DLD1 (cell line): ENCODE results near the gene PRPF6.

Experiments
- in situ Hi-C: cut with HindIII; loops from 2 replicates; pipeline ENCODE4 v1.10.0; 2017; ENCODE audit warnings: low sequenced_read_pairs

Gene PRPF6

DNA sequence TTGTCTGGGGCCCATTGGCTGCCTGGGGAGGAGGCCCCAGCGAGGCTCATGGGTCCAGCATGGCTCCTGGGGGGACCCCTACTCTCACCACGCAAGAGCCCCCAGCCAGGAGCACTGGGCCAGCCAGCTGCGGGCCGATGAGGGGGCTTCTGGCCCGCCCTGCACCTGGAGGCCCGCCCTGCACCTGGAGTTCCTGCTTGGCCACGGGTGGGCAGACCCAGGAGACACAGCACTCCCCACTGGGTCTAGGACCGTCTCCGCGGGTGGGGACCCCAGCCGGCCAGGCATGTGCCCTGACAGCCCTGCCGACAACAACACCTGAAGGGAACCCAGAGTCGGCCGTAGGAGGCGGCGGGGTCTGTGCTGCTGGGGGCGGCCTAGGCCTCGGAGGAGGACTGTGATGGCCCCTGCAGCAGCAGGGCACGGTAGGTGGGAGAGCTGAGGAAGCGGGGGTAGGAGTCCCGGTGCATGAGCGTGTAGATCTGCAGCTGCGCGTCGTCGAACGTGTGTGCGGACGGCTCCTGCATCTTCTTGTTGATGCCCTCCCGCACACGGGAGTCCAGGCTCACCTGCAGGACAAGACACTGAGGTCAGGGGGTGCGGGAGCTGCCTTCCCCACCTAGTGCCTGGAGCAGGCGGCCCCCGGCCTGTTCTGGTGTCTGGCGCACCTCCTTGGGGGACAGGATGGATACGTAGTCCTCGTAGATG, 92.7 kb downstream of the PRPF6 start:
- in situ Hi-C loops = no loop called here

DNA sequence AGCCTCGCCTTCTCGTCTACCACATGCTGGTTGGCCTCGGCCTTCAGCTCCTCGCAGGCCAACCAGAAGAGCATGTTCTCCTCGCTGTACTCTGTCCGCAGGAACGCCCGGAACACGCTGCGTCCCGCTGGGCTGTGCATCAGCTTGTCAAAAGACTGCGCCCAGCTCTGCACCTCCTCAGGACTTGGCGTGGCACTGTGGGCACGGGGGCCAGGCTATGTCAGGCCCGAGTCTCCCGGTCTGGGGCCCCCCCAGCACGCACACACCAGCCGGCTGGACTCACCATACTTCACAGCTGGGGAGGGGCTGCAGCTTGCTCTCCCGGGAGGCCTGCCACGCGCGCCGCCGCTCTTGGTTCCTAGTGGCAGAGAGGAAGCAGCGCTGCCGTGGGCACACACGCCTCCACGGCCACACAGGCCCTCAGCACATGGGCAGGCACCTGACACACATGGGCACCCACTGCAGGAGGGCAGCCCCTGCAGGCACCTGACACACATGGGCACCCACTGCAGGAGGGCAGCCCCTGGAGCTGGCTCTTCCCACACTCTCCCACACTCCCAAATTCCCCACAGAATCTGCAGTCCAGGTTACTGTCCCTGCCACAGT, 93.4 kb downstream of the PRPF6 start:
- in situ Hi-C loops = no loop called here

DNA sequence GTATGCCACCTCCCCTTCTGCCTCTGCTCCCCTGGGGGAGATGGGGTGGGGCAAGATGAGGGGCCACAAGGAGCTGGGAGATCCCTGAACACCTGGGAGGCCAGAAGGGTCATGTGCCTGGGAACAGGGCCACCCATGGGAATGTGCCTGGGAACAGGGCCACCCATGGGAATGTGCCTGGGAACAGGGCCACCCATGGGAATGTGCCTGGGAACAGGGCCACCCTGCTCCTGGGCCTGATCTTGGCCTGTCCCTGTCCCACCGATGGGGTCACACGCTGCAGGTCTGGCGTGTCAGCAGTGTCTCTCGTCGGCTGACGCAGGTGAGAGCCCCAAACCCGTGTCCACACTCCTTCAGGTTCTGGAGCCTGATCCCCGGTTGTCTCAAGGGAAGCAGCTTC, 94.0 kb downstream of the PRPF6 start:
- in situ Hi-C loops = no loop called here

DNA sequence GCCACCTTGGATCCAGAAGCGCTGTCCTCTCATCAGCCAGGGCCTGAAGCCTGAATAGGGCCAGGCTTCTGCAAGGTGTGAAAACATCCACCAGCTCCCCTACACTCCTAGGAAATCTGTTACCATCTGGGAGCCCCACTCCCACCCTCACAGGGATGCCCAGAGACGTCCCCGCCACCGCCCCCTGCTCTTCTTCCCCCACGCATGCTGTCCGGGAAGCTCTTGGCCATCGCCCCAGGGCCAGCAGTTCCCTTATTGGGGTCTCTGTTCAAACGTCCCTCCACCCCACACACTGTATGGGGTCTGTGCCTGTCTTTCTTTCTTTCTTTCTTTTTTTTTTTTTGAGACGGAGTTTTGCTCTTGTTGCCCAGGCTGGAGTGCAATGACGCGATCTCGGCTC, 94.6 kb downstream of the PRPF6 start:
- in situ Hi-C loops = no loop called here

DNA sequence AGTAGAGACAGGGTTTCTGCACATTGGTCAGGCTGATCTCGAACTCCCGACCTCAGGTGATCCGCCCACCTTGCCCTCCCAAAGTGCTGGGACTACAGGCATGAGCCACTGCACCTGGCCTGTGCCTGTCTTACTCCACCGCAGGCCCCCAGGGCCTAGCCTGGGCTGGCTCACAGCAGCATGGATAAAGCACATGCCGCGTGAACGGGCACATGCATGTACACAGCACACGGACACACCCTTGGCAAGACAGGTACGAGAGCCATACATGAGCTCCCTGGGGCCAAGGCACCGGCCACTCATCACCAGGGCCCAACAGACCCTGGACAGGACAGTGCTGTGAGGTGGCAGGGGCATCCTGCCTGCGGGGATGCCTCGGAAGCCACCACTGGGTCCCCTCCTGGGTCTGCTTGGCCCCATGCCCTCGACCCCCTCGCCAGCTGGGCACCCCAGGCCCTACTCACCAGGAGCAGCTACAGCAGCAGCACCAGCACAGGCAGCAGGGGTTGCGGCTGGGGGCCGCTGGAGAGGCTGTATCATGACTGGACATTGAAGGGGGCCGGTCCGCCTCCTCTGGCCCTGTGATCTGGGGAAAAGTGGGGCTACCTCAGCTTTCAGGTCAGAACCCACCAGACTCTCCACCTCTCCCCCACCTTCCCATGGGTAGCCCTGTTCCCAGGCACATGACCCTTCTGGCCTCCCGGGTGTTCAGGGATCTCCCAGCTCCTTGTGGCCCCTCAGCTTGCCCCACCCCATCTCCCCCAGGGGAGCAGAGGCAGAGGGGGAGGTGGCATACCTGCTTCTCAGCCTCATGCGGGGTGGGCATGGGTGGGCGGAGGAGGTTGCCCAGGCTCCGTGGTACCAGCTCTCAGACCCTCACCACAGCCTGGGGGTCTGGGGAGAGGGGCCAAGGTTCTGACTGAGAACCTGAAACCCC, 95.4 kb downstream of the PRPF6 start:
- in situ Hi-C loops = no loop called here

DNA sequence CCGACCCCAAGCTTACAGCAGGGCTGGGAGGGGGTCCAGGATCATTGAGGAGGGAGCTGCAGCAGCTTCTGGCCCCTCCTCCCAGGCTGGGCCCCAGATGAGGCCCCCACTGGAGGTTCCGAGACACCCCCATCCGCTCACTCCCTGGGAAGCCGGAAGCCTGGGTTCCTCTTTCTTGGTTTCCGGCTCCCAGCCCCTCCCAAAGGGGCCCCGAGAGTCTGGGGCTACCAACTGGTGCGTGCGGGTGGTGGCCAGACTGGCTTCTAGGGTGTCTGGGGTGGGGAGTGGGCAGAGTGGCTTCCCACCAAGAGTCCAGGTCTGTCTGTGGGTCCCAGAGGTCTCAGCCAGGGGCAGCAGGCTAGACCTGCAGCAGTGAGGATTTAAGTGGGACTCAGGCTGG, 96.2 kb downstream of the PRPF6 start:
- in situ Hi-C loops = no loop called here

DNA sequence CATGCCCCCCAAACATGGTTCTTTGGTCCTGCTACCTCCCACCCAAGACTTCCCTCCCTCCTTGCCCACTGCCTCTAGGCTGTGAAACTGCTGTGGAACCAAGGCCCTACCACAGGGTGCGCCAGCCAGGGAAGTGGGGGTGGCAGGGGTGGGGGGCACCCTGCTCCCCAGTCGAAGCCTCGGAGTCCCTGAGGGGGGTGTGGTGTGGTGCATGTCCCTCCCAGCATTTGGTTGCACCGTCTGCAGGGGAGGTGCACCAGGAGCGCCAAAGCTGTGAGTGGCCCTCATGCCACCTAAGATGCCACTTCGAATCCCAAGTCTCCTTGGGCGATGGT, 96.6 kb downstream of the PRPF6 start:
- in situ Hi-C loops = no loop called here

DNA sequence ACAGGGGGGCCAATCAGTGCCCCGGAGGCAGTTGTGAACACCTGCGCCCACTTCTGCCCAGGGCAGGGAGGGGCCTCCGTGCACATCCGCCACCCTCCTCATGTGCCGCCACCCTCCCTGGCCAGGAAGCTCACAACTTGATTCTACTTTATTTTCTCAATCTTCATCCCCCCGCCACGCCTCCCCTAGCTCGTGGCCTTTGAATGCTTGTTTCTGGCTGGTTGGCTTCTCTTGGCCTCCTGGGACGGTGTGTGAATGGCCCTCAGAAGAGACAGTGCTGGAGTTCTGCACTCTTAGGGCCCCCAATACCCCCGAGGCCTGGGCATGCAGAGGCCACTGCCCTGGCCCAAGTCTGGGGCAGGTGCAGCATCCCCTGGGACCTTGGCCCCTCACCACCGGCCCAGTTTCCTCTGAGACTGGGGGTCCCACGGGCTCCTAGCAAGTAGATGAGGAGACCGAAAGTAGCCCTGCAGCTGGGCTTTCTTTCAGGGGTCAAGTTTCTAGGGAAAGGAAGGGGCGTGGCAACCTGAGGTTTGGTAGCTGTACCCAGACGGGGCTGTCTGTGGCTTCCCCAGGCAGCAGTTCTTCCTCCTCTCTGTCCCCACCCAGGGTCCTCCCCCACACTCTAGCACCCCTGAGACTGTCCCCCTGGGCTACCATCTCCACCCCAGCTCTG, 97.1 kb downstream of the PRPF6 start:
- in situ Hi-C loops = no loop called here

DNA sequence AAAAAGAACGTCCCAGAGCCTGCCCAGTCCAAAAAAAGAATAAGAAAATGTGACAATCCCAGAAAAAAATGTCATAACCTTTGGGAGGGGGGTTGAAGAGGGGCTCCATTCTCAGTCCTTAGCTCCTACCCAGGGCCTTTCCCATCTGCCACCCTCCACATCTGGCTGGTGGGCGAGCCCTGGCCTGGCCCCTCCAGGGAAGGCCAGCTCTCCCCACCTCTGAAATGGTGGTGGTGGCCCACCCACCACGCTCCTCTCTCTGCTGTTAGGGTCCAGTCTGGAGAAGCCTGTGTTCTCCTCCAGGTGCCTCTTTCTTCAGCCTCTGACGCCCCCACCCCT, 98.0 kb downstream of the PRPF6 start:
- in situ Hi-C loops = no loop called here

DNA sequence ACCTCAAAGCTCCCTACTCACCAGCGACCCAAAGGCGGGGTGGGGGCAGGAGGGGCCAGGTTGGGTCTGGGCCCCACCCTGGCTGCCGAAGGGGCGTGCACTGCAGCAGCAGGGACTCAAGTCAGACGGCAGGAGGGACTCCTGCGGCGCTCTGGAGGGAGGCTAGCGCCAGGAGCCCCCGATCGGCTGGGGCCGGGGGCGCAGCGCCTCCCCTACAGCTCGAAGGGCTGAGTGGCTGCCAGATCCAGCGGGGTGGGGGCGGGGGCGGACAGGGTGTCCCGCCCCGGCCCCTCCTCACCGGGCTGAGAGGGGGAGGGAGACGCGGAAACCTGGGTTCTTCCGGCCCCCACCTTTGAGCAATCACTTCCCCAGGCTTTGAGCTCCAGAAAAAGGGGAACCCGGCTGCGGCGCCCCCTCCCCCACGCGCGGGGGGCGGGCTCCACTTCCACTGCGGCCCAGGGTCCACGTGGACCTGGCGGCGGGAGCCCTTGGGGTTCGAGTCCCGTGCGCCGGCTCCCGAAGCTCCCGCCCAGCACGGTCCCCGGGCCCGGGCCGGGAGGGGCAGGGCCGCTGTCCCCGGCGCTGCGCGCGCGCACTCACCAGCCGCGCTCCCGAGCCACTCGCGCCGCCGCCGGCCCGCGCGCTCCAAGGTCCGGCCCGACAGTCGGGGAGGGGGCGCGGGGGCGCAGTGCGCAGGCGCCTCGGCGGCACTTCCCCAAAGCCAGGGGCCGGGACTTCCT, 98.5 kb downstream of the PRPF6 start, which contains the start of gene RGS19:
Gene RGS19, minus strand, starts transcription at position 246 of the 740 bp plus-strand sequence. CDS start 2,632 bp downstream, outside the sequence.
- in situ Hi-C loops = no loop called here

DNA sequence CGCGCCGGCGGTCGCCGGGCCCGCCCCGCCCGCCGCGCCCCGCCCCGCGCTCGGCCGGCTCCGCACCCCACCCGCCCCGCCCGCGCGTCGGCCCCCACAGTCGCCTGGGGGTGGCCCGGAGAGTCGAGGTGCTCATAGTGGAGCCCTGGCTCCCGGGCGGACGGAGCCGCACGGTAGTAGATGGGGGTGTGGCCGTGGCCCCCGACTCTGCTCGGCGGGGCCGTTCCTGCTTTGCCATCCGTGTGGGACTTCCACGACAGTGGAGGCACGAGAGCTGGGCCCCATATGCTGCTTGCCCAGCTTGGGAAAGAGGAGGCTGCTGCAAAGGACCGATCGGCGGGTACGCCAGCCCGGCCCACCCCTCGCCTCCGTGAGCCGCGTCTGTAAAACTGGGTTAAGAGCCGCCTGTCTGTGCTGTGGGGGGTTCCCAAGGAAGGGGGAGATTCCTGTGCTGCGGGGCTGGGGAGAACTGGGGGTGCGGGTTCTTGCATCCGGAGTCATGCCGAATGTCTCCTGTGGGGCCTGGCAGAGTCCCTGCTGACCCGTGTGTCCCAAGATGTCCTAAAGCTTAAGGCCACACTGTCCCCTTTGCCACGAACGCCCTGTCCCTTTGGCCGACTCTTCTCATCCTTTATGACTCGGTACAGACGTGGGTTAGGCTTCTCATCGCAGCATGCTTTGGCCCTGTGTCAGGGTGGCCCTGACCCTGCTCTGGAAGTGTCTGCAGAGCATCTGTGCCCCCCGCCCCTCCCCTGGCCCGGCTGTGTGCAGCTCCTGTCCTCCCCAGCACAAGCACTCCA, 99.3 kb downstream of the PRPF6 start, which contains the start of gene OPRL1:
Gene OPRL1, plus strand, starts transcription at position 70 of the 800 bp plus-strand sequence. CDS start 12,639 bp downstream, outside the sequence.
- in situ Hi-C loops = no loop called here

DNA sequence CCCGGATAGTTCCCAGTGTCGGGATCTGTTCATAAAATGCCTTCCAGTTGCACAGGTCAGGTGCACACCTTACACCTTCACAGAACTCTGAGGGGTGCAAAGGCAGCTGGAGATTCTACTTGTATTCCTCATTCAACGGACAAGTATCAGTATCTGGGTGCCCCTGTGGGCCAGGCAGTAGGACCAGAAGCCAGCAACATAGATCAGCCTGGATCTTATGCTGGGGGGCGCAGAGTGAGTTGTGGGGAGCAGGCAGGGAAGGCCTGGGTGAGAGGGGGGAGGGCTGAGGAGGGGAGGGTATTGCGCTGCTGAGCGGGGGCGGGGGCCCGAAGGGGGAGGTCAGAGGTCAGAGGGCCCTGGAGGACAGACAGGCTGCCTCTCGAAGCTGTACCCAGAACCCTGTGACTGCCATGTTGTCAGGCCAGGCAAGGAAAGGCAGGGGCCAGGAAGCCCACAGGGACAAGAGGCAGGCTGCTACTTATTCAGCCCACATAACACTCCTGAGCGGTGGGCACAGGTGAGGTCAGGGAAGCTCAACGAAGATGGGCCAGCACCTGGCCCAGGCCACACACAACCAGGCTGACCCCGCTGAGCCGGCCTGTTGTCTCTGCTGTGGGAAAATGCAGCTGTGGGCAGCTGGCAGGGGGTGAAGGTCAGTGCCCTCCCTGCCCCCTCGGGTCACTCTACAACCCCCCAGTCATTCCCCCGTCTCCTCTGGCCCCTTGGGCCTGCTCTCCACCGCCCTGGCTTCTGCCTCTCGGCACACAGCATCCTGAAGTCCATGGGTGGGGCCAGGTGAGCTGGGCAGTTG, 100.1 kb downstream of the PRPF6 start:
- in situ Hi-C loops = no loop called here

DNA sequence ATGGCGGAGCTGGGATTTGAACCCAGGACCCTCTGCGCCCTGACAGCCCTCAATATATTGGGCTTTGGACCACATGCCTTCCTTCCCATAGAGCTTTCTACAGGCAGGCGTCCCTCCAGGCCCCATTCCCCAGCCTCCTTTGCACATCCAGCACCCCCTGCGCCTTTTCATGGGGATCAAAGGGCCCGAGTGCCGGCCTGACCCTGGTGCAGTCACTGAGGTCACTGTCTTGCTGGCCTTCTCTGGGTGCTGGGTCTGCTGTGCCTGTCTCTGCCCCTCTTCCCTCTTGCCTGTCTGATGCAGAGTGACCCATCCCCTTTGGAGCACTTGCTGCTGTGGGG, 100.7 kb downstream of the PRPF6 start:
- in situ Hi-C loops = no loop called here

DNA sequence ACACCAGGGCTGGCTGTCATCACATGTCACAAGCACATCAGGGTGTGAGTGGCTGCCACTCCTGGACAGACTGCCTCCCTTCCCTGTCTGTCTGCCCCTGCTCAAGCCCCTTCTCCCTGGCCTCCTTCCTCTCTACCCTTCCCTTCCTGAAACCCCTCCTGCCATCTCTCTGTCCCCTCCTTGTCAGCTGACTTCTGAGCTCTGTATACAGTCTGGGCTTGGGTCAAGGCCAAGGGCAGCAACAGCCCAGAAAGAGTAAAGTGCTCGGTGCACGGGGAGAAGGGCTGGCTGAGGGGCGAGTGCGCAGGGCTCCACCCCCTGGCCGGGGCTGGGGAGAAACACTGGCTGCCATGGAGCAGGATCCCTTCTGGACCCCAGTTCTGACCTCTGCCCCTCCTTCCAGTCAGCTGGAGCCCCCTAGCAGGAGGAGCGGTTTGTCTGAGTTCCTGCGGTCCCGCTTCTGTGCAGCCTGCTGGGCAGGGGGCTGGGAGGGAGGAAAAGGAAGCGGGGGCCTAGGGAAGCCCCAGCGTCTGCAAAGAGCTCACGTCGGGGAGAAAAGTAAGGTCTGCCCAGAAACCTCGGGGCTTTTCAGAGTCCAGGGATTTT, 101.3 kb downstream of the PRPF6 start:
- in situ Hi-C loops = no loop called here
